Body of pancreas (tissue), 4 donors: ENCODE results near the gene LRRC3B.

Source experiments
- CTCF ChIP-seq, 7 experiments: fragments of 450-650 bp in 4 of 7; fragments of 200-600 bp in 3 of 7; sonication (generic) in 3 of 7; IDR thresholded peaks; one replicate each; pipeline ENCODE4 v1.5.1; 2016 to 2019; ENCODE audit warnings: antibody characterized with exemption in 7 of 7
- POLR2A ChIP-seq, 3 donors: fragments of 450-650 bp; IDR thresholded peaks; one replicate each; pipeline ENCODE4 v1.6.1; 2016; ENCODE audit warnings: antibody characterized with exemption in 3 of 3, mild to moderate bottlenecking in 2 of 3

- TF ChIP-seq CTCF (IDR thresholded peaks at IDR 0.05): no peak
- no peak for TF ChIP-seq POLR2A (IDR thresholded peaks at IDR 0.05)
Measured at GRCh38 chr3:26655231-26655630, 32.7 kb downstream of the LRRC3B start.
